AG09309 (cell line): ENCODE measurements around the gene LYRM9.
"Not testable (repeated sequence)": the region's sequence is repeated elsewhere in the genome, so short reads cannot be mapped to it uniquely, and the experiment has no call there.

Experiments used
- DNase-seq: peaks from one replicate; pipeline ENCODE4 v3.0.0-alpha.2; 2010; ENCODE audit warnings: low read depth
- H3K4me3 ChIP-seq: 2 replicates; pipeline ENCODE4 v1.5.1; 2011; ENCODE audit warnings: mild to moderate bottlenecking, low read depth, low read length, moderate library complexity; ENCODE audit not compliant: control insufficient read depth
- TF ChIP-seq, protein P1 (sequence below): IDR thresholded peaks from 2 replicates; pipeline ENCODE4 v1.5.1; 2011; ENCODE audit warnings: mild to moderate bottlenecking, low read depth, low read length, inconsistent platforms; ENCODE audit not compliant: insufficient read depth, control insufficient read depth; ENCODE audit errors: missing control alignments

The LYRM9 gene

DNA sequence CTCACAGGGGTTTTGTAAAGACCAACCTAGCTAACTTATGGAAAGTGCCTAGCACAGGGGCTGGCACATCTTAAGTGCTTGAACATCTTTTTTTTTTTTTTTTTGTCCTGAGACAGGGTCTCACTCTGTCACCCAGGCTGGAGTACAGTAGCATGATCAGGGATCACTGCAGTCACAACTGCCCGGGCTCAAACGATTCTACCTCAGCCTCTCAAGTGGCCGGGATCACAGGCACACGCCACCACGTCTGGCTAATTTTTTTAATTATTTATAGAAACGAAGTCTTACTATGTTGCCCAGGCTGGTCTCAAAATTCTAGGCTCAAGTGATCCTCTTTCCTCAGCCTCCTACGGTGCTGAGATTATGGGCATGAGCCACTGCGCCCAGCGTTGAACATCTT lies 1.3 kb downstream of the LYRM9 start:
- TF ChIP-seq, protein P1, sequence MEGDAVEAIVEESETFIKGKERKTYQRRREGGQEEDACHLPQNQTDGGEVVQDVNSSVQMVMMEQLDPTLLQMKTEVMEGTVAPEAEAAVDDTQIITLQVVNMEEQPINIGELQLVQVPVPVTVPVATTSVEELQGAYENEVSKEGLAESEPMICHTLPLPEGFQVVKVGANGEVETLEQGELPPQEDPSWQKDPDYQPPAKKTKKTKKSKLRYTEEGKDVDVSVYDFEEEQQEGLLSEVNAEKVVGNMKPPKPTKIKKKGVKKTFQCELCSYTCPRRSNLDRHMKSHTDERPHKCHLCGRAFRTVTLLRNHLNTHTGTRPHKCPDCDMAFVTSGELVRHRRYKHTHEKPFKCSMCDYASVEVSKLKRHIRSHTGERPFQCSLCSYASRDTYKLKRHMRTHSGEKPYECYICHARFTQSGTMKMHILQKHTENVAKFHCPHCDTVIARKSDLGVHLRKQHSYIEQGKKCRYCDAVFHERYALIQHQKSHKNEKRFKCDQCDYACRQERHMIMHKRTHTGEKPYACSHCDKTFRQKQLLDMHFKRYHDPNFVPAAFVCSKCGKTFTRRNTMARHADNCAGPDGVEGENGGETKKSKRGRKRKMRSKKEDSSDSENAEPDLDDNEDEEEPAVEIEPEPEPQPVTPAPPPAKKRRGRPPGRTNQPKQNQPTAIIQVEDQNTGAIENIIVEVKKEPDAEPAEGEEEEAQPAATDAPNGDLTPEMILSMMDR, result no peak
- H3K4me3 ChIP-seq, result no peak overlapping the region
- no peak for DNase-seq

DNA sequence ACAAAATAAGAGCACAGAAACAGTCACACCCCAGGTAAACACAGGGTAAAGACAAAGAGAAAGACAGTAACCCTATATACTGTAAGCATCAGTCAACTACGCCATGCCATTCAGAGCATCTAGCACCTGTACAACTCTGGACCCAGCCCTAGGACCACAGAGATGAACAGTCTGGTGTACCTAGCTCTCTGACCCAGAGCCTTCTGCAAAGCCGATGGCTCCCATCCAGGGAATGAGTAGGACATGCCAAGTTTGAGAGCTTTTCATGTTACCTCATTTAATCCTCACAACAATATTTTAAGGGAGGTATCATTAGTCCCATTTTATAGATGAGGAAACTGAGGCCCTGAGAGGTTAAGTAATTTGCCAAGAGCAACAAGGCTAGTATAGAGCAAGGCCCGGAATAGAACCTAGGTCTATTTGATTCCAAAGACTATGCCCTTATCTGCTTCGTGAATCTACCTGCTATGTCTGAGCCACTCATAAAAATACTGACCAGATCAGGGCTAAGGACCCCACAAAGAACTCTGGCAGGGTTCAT lies 3.4 kb downstream of the LYRM9 start:
- DNase-seq, result no peak
- no peak overlapping the region for H3K4me3 ChIP-seq
- TF ChIP-seq, protein P1, result no peak

DNA sequence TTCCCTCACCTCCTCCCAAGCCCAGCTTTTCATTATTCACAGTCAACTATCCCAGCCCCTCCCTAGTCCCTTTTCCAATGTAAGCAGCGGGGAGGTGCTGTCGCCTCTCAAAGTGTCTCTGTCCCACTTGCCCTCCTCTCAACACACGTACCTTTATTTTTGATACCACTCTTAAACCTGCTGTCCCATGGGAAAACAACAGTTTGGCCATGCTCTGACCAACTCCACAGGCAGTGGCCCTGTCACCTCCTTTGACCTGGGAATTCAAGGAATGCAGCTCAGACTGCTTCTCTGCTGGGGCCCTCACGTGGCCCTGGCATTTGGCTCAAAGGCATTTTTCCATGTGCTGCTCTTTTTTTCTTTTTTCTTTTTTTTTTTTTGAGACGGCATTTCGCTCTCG lies 4.2 kb downstream of the LYRM9 start:
- TF ChIP-seq, protein P1, result no peak
- DNase-seq, result no peak
- H3K4me3 ChIP-seq, result no peak overlapping the region

DNA sequence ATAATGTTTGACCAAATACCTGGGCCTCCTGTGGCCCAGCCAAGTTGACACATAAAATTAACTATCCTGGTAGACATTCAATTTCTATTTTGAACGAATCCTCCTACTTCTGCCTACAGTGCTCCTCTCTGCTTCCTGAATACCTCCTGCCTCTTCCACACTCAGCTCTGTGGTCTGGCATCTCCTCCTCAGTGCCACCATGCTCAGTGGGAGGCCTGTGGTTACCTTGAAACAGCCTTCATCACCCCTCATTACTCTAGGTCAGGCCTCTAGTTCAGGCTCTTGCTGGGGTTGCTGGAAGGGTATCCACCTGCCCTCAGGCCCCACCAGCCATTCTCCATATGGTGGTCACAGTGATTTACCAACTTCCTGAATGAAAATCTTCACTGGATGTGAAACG lies 5.1 kb downstream of the LYRM9 start:
- H3K4me3 ChIP-seq, result no peak overlapping the region
- DNase-seq, result no peak
- TF ChIP-seq, protein P1, result no peak

DNA sequence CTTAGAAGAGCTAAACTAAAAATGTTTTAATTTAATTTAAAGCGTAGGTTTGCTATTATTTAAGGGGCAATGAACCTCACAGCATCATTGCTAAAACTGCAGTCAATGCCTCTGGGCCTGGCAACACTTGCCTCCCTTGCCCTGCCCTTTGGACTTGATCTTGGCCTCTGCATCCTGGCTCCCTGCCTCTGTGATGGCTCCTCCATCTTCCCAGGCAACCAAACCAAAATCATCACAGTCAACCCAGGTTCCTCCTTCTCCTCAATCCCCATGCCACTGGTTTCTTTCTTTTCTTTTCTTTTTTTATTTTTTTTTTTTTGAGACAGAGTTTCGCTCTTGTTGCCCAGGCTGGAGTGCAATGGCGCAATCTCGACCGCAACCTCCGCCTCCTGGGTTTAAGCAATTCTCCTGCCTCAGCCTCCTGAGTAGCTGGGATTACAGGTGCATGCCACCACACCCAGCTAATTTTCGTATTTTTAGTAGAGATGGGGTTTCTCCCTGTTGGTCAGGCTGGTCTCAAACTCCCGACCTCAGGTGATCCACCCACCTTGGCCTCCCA lies 6.7 kb downstream of the LYRM9 start:
- not testable (repeated sequence) for H3K4me3 ChIP-seq, DNase-seq

DNA sequence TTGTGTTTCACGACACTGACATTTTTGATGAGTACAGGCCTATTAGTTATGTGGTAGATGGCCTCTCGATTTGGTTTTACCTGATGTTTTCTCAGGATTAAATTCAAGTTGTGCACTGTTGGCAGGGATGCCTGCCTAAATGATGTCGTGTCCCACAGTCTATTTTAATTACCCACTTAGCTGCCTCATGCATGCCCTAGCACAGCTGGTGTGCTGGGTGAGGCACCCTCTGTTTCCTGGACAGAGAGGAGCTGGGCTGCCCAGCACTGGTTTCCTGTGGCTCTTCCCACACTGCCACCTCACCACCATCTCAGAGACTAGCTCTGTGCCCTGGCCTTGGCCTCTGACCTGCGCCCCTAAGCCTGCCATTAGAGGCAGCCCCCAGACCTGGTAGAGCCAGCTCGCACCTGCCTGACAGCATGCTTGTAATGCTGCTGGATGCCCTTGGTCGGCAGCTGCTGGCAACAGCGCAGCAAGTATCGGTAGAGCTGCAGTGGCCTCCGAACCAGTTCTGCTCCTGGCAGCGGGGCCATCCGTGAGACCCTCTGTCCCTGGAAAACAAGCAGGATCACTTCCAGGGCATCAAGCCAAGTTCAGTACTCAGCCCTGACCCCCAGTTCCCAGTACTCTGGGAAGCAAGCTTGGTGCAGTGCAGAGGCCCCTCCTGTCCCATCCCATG lies 10.9 kb downstream of the LYRM9 start:
- no peak overlapping the region for H3K4me3 ChIP-seq
- no peak for DNase-seq
- TF ChIP-seq, protein P1, result no peak

DNA sequence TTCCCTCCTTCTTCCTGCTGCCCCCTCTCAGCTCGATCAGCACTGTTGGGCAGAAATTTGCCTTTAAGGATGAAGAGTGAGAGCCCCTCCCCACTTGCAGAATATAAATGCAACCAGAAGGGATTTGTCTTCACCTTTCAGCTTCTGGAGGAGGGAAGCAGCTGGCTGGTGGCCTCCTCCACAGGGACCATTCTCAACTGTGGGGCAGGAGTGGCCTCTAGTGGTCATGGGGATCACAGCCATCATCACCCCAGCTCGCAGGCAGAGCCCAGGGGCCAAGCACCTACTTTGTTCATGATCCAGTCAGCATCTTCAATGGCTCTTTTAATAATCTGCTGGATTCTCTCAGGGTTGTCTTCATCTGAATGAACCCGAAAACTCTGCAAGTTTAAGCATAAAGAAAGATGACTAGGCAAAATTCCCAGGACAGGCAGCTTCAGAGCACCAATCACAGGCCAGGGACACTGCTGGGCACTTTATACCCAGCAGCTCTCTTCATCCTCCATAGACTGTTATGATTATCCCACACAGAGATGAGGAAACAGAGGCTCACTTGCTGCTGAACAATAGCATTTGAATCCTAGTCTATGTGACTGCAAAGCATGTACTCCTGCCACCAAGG lies 13.1 kb downstream of the LYRM9 start:
- H3K4me3 ChIP-seq, result no peak overlapping the region
- no peak for DNase-seq
- TF ChIP-seq, protein P1, result peak; percentile 94
